NB4 (cell line): ENCODE measurements around the gene KLHL22.

Experiments
- CTCF ChIP-seq: IDR thresholded peaks from one replicate; pipeline ENCODE4 v1.5.1; 2012; ENCODE audit warnings: low read depth, low read length
- POLR2A ChIP-seq: IDR thresholded peaks from 2 replicates; pipeline ENCODE4 v1.6.1; 2011; ENCODE audit warnings: mild to moderate bottlenecking; ENCODE audit not compliant: insufficient read length; ENCODE audit errors: extremely low read depth

- TF ChIP-seq CTCF (peak; percentile 6), POLR2A (no peak)
Observed at GRCh38 chr22:20438678-20439492, 56.7 kb downstream of the KLHL22 start.
